Heart left ventricle (tissue), 13 donors: ENCODE data around the gene RBMX.

ENCODE experiments used
- POLR2A ChIP-seq, 2 donors: fragments of 450-650 bp; IDR thresholded peaks; one replicate each; pipeline ENCODE4 v1.6.1; 2017; ENCODE audit warnings: antibody characterized with exemption in 2 of 2, mild to moderate bottlenecking in 2 of 2, moderate library complexity in 2 of 2
- TF ChIP-seq, protein P1 (sequence below), 12 donors: fragments of 200-600 bp; sonication (generic) in 4 of 12; IDR thresholded peaks; one replicate each; pipeline versions ENCODE4 v1.5.0 to v1.8.0; 2018 to 2022; ENCODE audit warnings: antibody characterized with exemption in 12 of 12, mild to moderate bottlenecking in 5 of 12
- donor health status: ischemic (EF 13 %, LVEDD 7.1; RV severe dilation, severe dysfunction).
- donor health status: DM: no; HTN: yes; CAD: no.
- donor health status: DM: no; HTN: no; CAD: no.
- donor health status: ischemic (EF 25% LVEDD 6.9; RV normal size, moderate dysfunction).
- donor health status: ischemic (EF 25% LVEDD 5.7; RV mildly dilated, moderate dysfunction).
- donor health status: ischemic (EF 35%, LVEDD 5.7; RV mildly dilated, moderate dysfunction).
- donor health status: nonischemic (EF 11% LVEDD 7.7; RV severe dilation, severe dysfunction).
- donor health status: DM: yes; HTN: yes; CAD: no.
- donor health status: PGD.
- donor health status: ischemic (EF 29% LVEDD 5.4; RV normal size, mild dysfunction).
- donor health status: nonischemic (EF 23%, LVEDD 6.1; RV moderate dilation, normal function).

DNA sequence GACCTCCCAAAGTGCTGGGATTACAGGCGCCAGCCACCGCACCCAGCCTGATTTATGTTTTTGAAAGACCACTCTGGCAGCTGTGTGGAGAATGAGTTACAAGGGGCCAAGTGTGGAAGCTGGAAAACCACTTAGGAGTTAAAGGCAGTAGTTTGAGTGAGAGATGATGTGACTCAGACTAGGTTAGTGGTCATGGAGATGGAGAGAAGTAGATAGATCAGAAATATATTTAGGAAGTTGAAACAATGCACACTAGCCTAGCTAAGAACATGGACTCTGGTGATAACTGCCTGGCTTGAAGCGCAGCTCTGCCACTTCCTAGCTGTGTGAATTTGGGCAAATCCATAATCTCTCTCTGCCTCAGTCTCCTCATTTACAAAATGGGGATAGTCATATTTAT is 11.9 kb upstream of the RBMX start:
- TF ChIP-seq, protein P1, sequence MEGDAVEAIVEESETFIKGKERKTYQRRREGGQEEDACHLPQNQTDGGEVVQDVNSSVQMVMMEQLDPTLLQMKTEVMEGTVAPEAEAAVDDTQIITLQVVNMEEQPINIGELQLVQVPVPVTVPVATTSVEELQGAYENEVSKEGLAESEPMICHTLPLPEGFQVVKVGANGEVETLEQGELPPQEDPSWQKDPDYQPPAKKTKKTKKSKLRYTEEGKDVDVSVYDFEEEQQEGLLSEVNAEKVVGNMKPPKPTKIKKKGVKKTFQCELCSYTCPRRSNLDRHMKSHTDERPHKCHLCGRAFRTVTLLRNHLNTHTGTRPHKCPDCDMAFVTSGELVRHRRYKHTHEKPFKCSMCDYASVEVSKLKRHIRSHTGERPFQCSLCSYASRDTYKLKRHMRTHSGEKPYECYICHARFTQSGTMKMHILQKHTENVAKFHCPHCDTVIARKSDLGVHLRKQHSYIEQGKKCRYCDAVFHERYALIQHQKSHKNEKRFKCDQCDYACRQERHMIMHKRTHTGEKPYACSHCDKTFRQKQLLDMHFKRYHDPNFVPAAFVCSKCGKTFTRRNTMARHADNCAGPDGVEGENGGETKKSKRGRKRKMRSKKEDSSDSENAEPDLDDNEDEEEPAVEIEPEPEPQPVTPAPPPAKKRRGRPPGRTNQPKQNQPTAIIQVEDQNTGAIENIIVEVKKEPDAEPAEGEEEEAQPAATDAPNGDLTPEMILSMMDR (IDR thresholded peaks at IDR 0.05) = no peak
- TF ChIP-seq POLR2A (IDR thresholded peaks at IDR 0.05) = no peak
